Measurements from ENCODE around the gene SKA2. TPM values are rescaled to one million over a fixed set of nuclear protein-coding genes. Genes with fewer than 3 reads are reported as not detected.
A peak's percentile ranks its signal among the peaks of the same experiment; 100 is the strongest.
"Not testable (repeated sequence)": the region's sequence is repeated elsewhere in the genome, so short reads cannot be mapped to it uniquely, and the experiment has no call there.

SKA2 gene
- total RNA-seq, 1 experiment from 2014 or later: 57.5 TPM

DNA sequence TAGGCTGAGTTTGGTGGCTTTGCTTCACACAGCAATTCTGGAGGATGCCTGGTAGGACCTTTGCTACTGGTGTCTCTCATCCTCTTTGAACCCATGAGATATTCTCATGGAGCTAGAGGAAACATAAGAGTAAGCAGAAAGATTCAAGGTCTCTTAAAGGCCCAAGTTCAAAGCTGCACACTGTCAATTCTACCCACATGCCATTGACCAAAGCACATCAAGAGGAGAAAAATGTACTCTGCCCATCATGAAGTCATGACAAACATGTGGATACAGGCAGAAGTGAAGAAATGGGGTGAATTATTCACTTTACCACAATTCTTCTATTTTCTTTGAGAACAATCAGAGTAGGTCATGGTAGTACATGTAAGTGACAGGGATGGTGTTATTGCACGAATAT, 13.1 kb downstream of the SKA2 start:
- POLR2A ChIA-PET: no interaction called here
- no peak overlapping the region for H3K27ac Mint-ChIP-seq (ENCODE audit: low read depth, unreplicated experiment)
- H3K4me3 Mint-ChIP-seq (ENCODE audit: unreplicated experiment): no peak overlapping the region
- H3K36me3 Mint-ChIP-seq (ENCODE audit: insufficient read depth, unreplicated experiment): peaks cover 12% of the 10 kb centered on the region
- no peaks in the 10 kb centered on the region for H3K9me3 Mint-ChIP-seq (ENCODE audit: unreplicated experiment)
- BruUV-seq (replicated peaks): no TSS peak
- no peak for DNase-seq (ENCODE audit: unreplicated experiment)
- TF ChIP-seq, protein P1, sequence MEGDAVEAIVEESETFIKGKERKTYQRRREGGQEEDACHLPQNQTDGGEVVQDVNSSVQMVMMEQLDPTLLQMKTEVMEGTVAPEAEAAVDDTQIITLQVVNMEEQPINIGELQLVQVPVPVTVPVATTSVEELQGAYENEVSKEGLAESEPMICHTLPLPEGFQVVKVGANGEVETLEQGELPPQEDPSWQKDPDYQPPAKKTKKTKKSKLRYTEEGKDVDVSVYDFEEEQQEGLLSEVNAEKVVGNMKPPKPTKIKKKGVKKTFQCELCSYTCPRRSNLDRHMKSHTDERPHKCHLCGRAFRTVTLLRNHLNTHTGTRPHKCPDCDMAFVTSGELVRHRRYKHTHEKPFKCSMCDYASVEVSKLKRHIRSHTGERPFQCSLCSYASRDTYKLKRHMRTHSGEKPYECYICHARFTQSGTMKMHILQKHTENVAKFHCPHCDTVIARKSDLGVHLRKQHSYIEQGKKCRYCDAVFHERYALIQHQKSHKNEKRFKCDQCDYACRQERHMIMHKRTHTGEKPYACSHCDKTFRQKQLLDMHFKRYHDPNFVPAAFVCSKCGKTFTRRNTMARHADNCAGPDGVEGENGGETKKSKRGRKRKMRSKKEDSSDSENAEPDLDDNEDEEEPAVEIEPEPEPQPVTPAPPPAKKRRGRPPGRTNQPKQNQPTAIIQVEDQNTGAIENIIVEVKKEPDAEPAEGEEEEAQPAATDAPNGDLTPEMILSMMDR (IDR thresholded peaks at IDR 0.05; ENCODE audit: unreplicated experiment): no peak
- intact Hi-C loops (cut with micrococcal nuclease): no loop called here
- no peaks in the 10 kb centered on the region for H3K27me3 Mint-ChIP-seq (ENCODE audit: insufficient read depth, unreplicated experiment)
- CTCF ChIA-PET: no interaction called here
- H3K4me1 Mint-ChIP-seq (ENCODE audit: insufficient read depth, unreplicated experiment): peaks cover 6% of the 10 kb centered on the region

DNA sequence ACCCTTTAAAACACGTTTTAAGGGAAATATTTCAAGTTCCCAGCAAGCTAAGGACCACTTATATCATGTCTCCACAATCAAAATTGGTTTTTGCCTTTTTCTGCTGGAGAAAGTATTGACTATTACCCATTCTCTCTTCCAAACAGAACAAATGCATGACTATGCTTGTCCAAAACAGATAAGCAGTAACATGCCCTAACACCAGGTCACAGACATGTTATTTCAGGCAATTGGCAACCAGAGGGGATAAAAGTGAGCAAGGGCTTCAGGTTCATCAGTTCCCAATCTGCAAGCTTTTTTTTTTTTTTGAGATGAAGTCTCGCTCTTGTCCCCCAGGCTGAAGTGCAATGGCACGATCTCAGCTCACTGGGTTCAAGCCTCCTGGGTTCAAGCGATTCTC, 15.0 kb downstream of the SKA2 start:
- Mint-ChIP-seq H3K27ac (ENCODE audit: low read depth, unreplicated experiment) (peak overlapping the region; percentile 27), H3K36me3 (ENCODE audit: insufficient read depth, unreplicated experiment) (peaks cover 6% of the 10 kb centered on the region), H3K9me3 (ENCODE audit: unreplicated experiment) (no peaks in the 10 kb centered on the region), H3K4me1 (ENCODE audit: insufficient read depth, unreplicated experiment) (no peaks in the 10 kb centered on the region), H3K4me3 (ENCODE audit: unreplicated experiment) (no peak overlapping the region), H3K27me3 (ENCODE audit: insufficient read depth, unreplicated experiment) (no peaks in the 10 kb centered on the region)
- POLR2A ChIA-PET: interaction anchor here (0.6 to 2.7 kb wide), 8 partner anchors 8 to 1029 kb away, joined by 3 to 12 read pairs (median 4); partner anchors contain the start of genes PRR11 and SKA2
- intact Hi-C loops (cut with micrococcal nuclease): no loop called here
- CTCF ChIA-PET: interaction anchor here (0.6 kb wide), 2 partner anchors 25 to 69 kb away, joined by 4 to 7 read pairs; no protein-coding TSS in a partner anchor
- no peak for DNase-seq (ENCODE audit: unreplicated experiment)
- TF ChIP-seq, protein P1 (IDR thresholded peaks at IDR 0.05; ENCODE audit: unreplicated experiment): no peak
- no TSS peak for BruUV-seq (replicated peaks)

DNA sequence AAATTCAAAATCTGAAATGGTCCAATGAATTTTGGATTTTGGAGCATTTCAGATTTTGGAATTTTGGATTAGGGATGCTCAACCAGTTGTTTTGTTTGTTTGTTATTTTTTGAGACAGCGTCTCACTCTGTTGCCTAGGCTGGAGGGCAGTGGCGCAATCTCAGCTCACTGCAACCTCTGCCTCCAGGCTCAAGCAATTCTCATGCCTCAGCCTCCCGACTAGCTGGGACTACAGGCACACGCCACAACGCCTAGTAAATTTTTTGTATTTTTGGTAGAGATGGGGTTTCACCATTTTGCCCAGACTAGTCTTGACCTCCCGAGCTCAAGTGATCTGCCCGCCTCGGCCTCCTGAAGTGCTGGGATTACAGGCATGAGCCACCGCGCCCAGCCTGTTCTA, 16.6 kb downstream of the SKA2 start:
- intact Hi-C loops (cut with micrococcal nuclease); DNase-seq (ENCODE audit: unreplicated experiment); H3K27ac Mint-ChIP-seq (ENCODE audit: low read depth, unreplicated experiment); CTCF ChIA-PET; BruUV-seq (replicated peaks); H3K4me1 Mint-ChIP-seq (ENCODE audit: insufficient read depth, unreplicated experiment); H3K9me3 Mint-ChIP-seq (ENCODE audit: unreplicated experiment); H3K4me3 Mint-ChIP-seq (ENCODE audit: unreplicated experiment); H3K36me3 Mint-ChIP-seq (ENCODE audit: insufficient read depth, unreplicated experiment); H3K27me3 Mint-ChIP-seq (ENCODE audit: insufficient read depth, unreplicated experiment): not testable (repeated sequence)
- POLR2A ChIA-PET: interaction anchor here (0.7 to 2.2 kb wide), 4 partner anchors 8 to 73 kb away, joined by 3 to 7 read pairs (median 4); no protein-coding TSS in a partner anchor

DNA sequence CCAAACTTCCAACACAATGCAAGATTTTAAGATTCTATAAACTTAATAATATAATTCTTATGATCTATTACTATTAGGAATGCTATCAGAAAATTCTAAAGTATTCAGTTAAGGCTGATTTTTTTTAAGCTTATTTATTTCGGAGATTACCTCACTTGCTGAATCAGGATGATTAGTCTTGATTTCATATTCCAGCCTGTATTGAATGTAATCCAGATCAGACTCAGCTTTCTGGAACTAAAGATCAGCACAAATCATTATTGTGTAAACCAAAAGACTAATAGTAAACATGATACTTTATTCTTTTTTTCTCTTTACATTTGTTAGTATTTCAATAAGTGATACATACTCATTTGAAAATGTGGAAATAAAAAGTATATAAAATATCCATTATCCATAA, 23.9 kb downstream of the SKA2 start:
- no peak overlapping the region for H3K4me3 Mint-ChIP-seq (ENCODE audit: unreplicated experiment)
- POLR2A ChIA-PET: interaction anchor here (1.0 to 1.5 kb wide), 3 partner anchors 8 to 24 kb away, joined by 5 to 7 read pairs (median 6); partner anchors contain the start of gene TRIM37
- H3K9me3 Mint-ChIP-seq (ENCODE audit: unreplicated experiment): no peaks in the 10 kb centered on the region
- H3K27ac Mint-ChIP-seq (ENCODE audit: low read depth, unreplicated experiment): no peak overlapping the region
- H3K4me1 Mint-ChIP-seq (ENCODE audit: insufficient read depth, unreplicated experiment): peaks cover 5% of the 10 kb centered on the region
- H3K27me3 Mint-ChIP-seq (ENCODE audit: insufficient read depth, unreplicated experiment): no peaks in the 10 kb centered on the region
- no TSS peak for BruUV-seq (replicated peaks)
- no peak for DNase-seq (ENCODE audit: unreplicated experiment)
- intact Hi-C loops (cut with micrococcal nuclease): no loop called here
- H3K36me3 Mint-ChIP-seq (ENCODE audit: insufficient read depth, unreplicated experiment): peaks cover 27% of the 10 kb centered on the region
- CTCF ChIA-PET: no interaction called here
- TF ChIP-seq, protein P1 (IDR thresholded peaks at IDR 0.05; ENCODE audit: unreplicated experiment): no peak

DNA sequence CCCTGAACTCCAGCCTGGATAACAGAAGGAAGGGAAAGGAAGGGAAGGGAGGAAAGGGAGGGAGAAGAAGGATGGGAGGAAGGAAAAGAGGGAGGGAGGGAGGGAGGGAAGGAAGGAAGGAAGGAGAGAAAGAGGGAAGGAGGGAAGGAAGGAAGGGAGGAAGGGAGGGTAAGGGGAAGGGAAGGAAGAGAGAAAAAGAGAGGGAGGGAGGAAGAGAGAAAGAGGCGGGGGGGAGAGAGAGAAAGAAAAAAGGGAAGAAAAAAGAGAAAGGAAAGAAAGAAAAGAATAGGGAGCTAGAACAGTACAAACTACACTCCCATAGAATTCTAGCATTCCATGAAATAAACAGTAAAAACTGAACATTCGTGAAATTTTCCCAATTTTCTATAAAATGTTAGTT, 25.2 kb downstream of the SKA2 start:
- Mint-ChIP-seq H3K4me1 (ENCODE audit: insufficient read depth, unreplicated experiment) (peaks cover 5% of the 10 kb centered on the region), H3K36me3 (ENCODE audit: insufficient read depth, unreplicated experiment) (peaks cover 30% of the 10 kb centered on the region), H3K4me3 (ENCODE audit: unreplicated experiment) (no peak overlapping the region), H3K27me3 (ENCODE audit: insufficient read depth, unreplicated experiment) (no peaks in the 10 kb centered on the region), H3K27ac (ENCODE audit: low read depth, unreplicated experiment) (no peak overlapping the region), H3K9me3 (ENCODE audit: unreplicated experiment) (no peaks in the 10 kb centered on the region)
- DNase-seq (ENCODE audit: unreplicated experiment): no peak
- TF ChIP-seq, protein P1 (IDR thresholded peaks at IDR 0.05; ENCODE audit: unreplicated experiment): no peak
- BruUV-seq (replicated peaks): no TSS peak
- ChIA-PET CTCF (no interaction called here), POLR2A (interaction anchor here (1.2 kb wide), 1 partner anchor 23 kb away, joined by 7 read pairs; the partner anchor contains the start of gene TRIM37)
- intact Hi-C loops (cut with micrococcal nuclease): no loop called here

Measured in MCF 10A (cell line).